SK-N-SH (cell line): Measurements from ENCODE around the gene ACAP2. TPM values are rescaled to one million over a fixed set of nuclear protein-coding genes. Genes with fewer than 3 reads are reported as not detected.

Source experiments
- CTCF ChIA-PET: fragments of 300-600, 350-600 bp; formaldehyde crosslinking; extraction: SDS; loops from one replicate; lab custom pipeline; 2021; lab: Yijun Ruan, JAX
- POLR2A ChIA-PET: fragments of 350-600 bp; sonication (Branson Sonifier 250); formaldehyde crosslinking; extraction: SDS; loops from one replicate; lab custom pipeline; 2020; ENCODE audit warnings: antibody characterized with exemption, inconsistent platforms; lab: Yijun Ruan, JAX
- DNase-seq: peaks from one replicate; pipeline ENCODE4 v3.0.0; 2012
- H2AFZ ChIP-seq: fragments of 200-600 bp; sonication (generic); 2 replicates; pipeline ENCODE4 v1.8.1; 2016; ENCODE audit warnings: antibody characterized with exemption, mild to moderate bottlenecking, low read depth
- H3F3A ChIP-seq: fragments of 200-600 bp; sonication (generic); replicated peaks from 2 replicates; pipeline ENCODE3; 2016; ENCODE audit warnings: antibody characterized with exemption, mild to moderate bottlenecking; ENCODE audit not compliant: insufficient read depth
- H3K27ac ChIP-seq, 2 experiments: fragments of 200-500 bp in 1 of 2; fragments of 200-600 bp in 1 of 2; sonication (Bioruptor generic) in 1 of 2; sonication (generic), shearing (Covaris generic) in 1 of 2; 2 replicates each; pipeline versions ENCODE4 v1.5.1 to v1.6.1; 2014 to 2016; ENCODE audit warnings: low read depth in 2 of 2, inconsistent platforms in 1 of 2, low read length in 1 of 2, mild to moderate bottlenecking in 1 of 2, mixed read lengths in 1 of 2
- H3K27me3 ChIP-seq: fragments of 200-600 bp; sonication (generic), shearing (Covaris generic); 2 replicates; pipeline ENCODE4 v1.6.1; 2016; ENCODE audit warnings: mixed run types; ENCODE audit not compliant: insufficient read depth
- H3K36me3 ChIP-seq, 2 experiments: fragments of 200-500 bp in 1 of 2; fragments of 200-600 bp in 1 of 2; sonication (Bioruptor generic) in 1 of 2; sonication (generic) in 1 of 2; replicated peaks in 1 of 2; 2 replicates each; pipeline versions ENCODE3 to v1.5.1; 2014 to 2016; ENCODE audit warnings: low read length in 1 of 2, mild to moderate bottlenecking in 1 of 2; ENCODE audit not compliant: insufficient read depth in 2 of 2, control insufficient read depth in 1 of 2
- H3K4me1 ChIP-seq, 2 experiments: fragments of 200-500 bp in 1 of 2; fragments of 200-600 bp in 1 of 2; sonication (Bioruptor generic) in 1 of 2; sonication (generic), shearing (Covaris generic) in 1 of 2; 2 replicates each; pipeline versions ENCODE4 v1.5.1 to v1.6.1; 2014 to 2016; ENCODE audit warnings: low read depth in 1 of 2, low read length in 1 of 2, mixed run types in 1 of 2; ENCODE audit not compliant: insufficient read depth in 2 of 2, control insufficient read depth in 1 of 2
- H3K4me2 ChIP-seq: fragments of 200-600 bp; sonication (generic), shearing (Covaris generic); 2 replicates; pipeline ENCODE4 v1.6.1; 2017; ENCODE audit warnings: mixed run types
- H3K4me3 ChIP-seq, 2 experiments: fragments of 200-500 bp in 1 of 2; fragments of 200-600 bp in 1 of 2; sonication (Bioruptor generic) in 1 of 2; sonication (generic), shearing (Covaris generic) in 1 of 2; 2 replicates each; pipeline versions ENCODE4 v1.5.1 to v1.8.1; 2014 to 2016; ENCODE audit warnings: low read depth in 2 of 2, inconsistent platforms in 1 of 2, low read length in 1 of 2, mild to moderate bottlenecking in 1 of 2, mixed read lengths in 1 of 2, moderate library complexity in 1 of 2
- H3K79me2 ChIP-seq: fragments of 200-600 bp; sonication (generic); 2 replicates; pipeline ENCODE4 v1.8.1; 2017; ENCODE audit warnings: mild to moderate bottlenecking; ENCODE audit not compliant: insufficient read depth
- H3K9ac ChIP-seq: fragments of 200-600 bp; sonication (generic); 2 replicates; pipeline ENCODE4 v1.6.1; 2017; ENCODE audit warnings: mixed run types
- H3K9me2 ChIP-seq: fragments of 200-600 bp; sonication (generic); 2 replicates; pipeline ENCODE4 v1.6.1; 2017; ENCODE audit warnings: mixed run types
- H3K9me3 ChIP-seq: fragments of 200-600 bp; sonication (generic); 2 replicates; pipeline ENCODE4 v1.6.1; 2017; ENCODE audit warnings: mixed run types, mild to moderate bottlenecking, moderate library complexity
- H4K20me1 ChIP-seq: fragments of 200-600 bp; sonication (generic); 2 replicates; pipeline ENCODE4 v1.6.1; 2017; ENCODE audit warnings: mild to moderate bottlenecking, mixed run types; ENCODE audit not compliant: insufficient read depth
- CHD2 ChIP-seq: fragments of 150-350 bp; IDR thresholded peaks from 2 replicates; pipeline ENCODE4 v1.6.1; 2018; ENCODE audit warnings: low read length; ENCODE audit not compliant: partially characterized antibody
- GATA2 ChIP-seq: sonication (generic); formaldehyde crosslinking; IDR thresholded peaks from 2 replicates; pipeline ENCODE4 v1.5.0; 2020; ENCODE audit warnings: mild to moderate bottlenecking, missing genetic modification reagents
- MEF2A ChIP-seq: IDR thresholded peaks from 2 replicates; pipeline ENCODE4 v1.4.0; 2012; ENCODE audit warnings: low read depth, borderline replicate concordance
- NFIC ChIP-seq: IDR thresholded peaks from 2 replicates; pipeline ENCODE4 v1.4.0; 2012; ENCODE audit warnings: borderline replicate concordance
- NRF1 ChIP-seq: IDR thresholded peaks from 2 replicates; pipeline ENCODE4 v1.6.1; 2012; ENCODE audit warnings: low read depth, mild to moderate bottlenecking, low read length
- RAD21 ChIP-seq: IDR thresholded peaks from 2 replicates; pipeline ENCODE4 v1.6.1; 2012; ENCODE audit warnings: mild to moderate bottlenecking, low read length
- RCOR1 ChIP-seq: fragments of 150-350 bp; IDR thresholded peaks from 2 replicates; pipeline ENCODE4 v1.6.1; 2017; ENCODE audit warnings: antibody characterized with exemption, low read length
- RFX5 ChIP-seq: IDR thresholded peaks from 2 replicates; pipeline ENCODE4 v1.6.1; 2012; ENCODE audit warnings: mild to moderate bottlenecking, improper control_type of control experiment, low read length
- SMC3 ChIP-seq: IDR thresholded peaks from 2 replicates; pipeline ENCODE4 v1.6.1; 2012; ENCODE audit warnings: low read depth, low read length, improper control_type of control experiment
- TAF1 ChIP-seq: IDR thresholded peaks from 2 replicates; pipeline ENCODE4 v1.6.1; 2012; ENCODE audit warnings: low read depth, mild to moderate bottlenecking, low read length, moderate library complexity, borderline replicate concordance
- YY1 ChIP-seq: IDR thresholded peaks from 2 replicates; pipeline ENCODE4 v1.4.0; 2012; ENCODE audit warnings: low read depth, mild to moderate bottlenecking
- WGBS: methylation state at CpG from one replicate; pipeline ENCODE4 v1.1.6; 2017; ENCODE audit warnings: low lambda C conversion rate; 5-methylcytosine and 5-hydroxymethylcytosine counted together
- polyA plus RNA-seq, 3 experiments: library from polyadenylated mRNA; depleted of rRNA; stranded (reverse); fragments of >200 nt; gene quantifications; 2 replicates each; pipeline ENCODE4 v1.2.3, GENCODE V29; 2012
- TF ChIP-seq, protein P1 (sequence below): IDR thresholded peaks from 2 replicates; pipeline ENCODE4 v1.4.0; 2012; ENCODE audit warnings: low read depth
- TF ChIP-seq, protein P2 (sequence below): IDR thresholded peaks from 2 replicates; pipeline ENCODE4 v1.4.0; 2012; ENCODE audit warnings: low read depth, borderline replicate concordance

Gene ACAP2
- polyA plus RNA-seq, 1 of the 3 experiments (the other 2 are of a cell fraction): 6.8 TPM

DNA sequence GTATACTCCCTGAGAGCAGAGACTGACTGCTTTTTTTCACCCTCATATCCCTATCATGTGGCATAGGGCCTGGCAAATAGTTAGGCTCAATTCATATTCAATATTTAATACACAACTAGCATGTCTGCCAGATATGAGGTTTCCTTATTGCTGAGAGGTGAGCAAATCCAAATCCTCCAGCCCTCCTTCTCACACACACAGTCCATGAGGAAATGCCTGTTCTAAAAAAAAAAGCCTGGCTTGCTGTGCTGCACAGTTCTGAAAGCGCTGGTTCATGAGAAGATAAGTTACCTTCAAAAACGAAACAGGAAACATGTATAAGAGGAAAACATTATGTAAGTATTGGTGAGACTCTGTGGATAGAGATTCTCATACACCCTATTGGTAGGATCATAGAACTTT lies 15.5 kb upstream of the ACAP2 start:
- no peaks in the 10 kb centered on the region for H3F3A ChIP-seq
- H3K9ac ChIP-seq: no peak overlapping the region
- ChIA-PET CTCF (interaction anchor here (0.6 kb wide), 1 partner anchor 128 kb away, joined by 3 read pairs; no protein-coding TSS in a partner anchor), POLR2A (no interaction called here)
- no peaks in the 10 kb centered on the region for H3K9me3 ChIP-seq
- no peaks in the 10 kb centered on the region for H3K9me2 ChIP-seq
- H3K27me3 ChIP-seq: no peaks in the 10 kb centered on the region
- no peaks in the 10 kb centered on the region for H4K20me1 ChIP-seq
- no peak for DNase-seq
- peaks cover 0 to 9% of the 10 kb centered on the region in 2 experiments; a peak in 1 of 4 replicates for H3K4me1 ChIP-seq
- no peak overlapping the region for H3K27ac ChIP-seq
- H2AFZ ChIP-seq: peak overlapping the region; percentile 71; the same call in 1 of the 2 replicates
- H3K79me2 ChIP-seq: no peaks in the 10 kb centered on the region
- 83% methylated on average over 2 of the region's 2 CpGs for WGBS
- H3K4me2 ChIP-seq: no peak overlapping the region
- no peaks in the 10 kb centered on the region for H3K36me3 ChIP-seq
- TF ChIP-seq RCOR1 (no peak), RFX5 (no peak)
- H3K4me3 ChIP-seq: no peak overlapping the region

DNA sequence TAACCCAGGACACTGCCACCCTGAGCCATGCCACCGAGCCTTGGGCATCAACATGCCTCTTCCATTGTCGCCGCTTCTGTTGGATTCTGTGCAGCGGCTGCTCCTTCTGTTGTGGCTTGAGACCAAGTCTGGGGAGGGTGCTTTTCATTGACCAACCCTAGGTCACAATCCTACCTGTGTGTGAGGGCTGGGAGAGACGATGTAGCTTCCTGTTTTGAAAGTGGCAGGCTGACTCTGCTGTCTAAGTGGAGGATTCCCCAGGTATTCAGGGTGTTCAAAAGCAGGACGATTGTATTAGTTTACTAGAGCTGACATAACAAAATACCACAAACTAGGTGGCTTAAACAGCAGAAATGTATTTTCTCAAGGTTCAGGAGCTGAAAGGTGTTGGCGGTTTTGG lies 13.0 kb upstream of the ACAP2 start:
- H3K9me2 ChIP-seq: no peaks in the 10 kb centered on the region
- 82% methylated on average over 7 of the region's 7 CpGs for WGBS
- no peaks in the 10 kb centered on the region for H3K9me3 ChIP-seq
- H3K4me1 ChIP-seq: no peaks in the 10 kb centered on the region; a peak in 1 of 4 replicates
- no peak overlapping the region for H2AFZ ChIP-seq
- no peaks in the 10 kb centered on the region for H3K36me3 ChIP-seq
- CTCF ChIA-PET: interaction anchor here (0.6 kb wide), 1 partner anchor 13 kb away, joined by 3 read pairs; no protein-coding TSS in a partner anchor
- no peak overlapping the region for H3K4me3 ChIP-seq
- H3K27me3 ChIP-seq: no peaks in the 10 kb centered on the region
- no peak for TF ChIP-seq SMC3
- no peak for TF ChIP-seq NRF1
- TF ChIP-seq, protein P1, sequence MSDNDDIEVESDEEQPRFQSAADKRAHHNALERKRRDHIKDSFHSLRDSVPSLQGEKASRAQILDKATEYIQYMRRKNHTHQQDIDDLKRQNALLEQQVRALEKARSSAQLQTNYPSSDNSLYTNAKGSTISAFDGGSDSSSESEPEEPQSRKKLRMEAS: no peak
- TF ChIP-seq GATA2 (CRISPR knock-in tag): no peak
- no peak for TF ChIP-seq NFIC
- no peak for TF ChIP-seq MEF2A
- no peak for TF ChIP-seq CHD2
- TF ChIP-seq YY1: no peak
- TF ChIP-seq TAF1: no peak
- TF ChIP-seq, protein P2, sequence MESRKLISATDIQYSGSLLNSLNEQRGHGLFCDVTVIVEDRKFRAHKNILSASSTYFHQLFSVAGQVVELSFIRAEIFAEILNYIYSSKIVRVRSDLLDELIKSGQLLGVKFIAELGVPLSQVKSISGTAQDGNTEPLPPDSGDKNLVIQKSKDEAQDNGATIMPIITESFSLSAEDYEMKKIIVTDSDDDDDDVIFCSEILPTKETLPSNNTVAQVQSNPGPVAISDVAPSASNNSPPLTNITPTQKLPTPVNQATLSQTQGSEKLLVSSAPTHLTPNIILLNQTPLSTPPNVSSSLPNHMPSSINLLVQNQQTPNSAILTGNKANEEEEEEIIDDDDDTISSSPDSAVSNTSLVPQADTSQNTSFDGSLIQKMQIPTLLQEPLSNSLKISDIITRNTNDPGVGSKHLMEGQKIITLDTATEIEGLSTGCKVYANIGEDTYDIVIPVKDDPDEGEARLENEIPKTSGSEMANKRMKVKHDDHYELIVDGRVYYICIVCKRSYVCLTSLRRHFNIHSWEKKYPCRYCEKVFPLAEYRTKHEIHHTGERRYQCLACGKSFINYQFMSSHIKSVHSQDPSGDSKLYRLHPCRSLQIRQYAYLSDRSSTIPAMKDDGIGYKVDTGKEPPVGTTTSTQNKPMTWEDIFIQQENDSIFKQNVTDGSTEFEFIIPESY: no peak
- no peak for TF ChIP-seq RAD21
- no peak overlapping the region for H3K27ac ChIP-seq
- no peaks in the 10 kb centered on the region for H3K79me2 ChIP-seq
- no peaks in the 10 kb centered on the region for H4K20me1 ChIP-seq
- H3F3A ChIP-seq: no peaks in the 10 kb centered on the region
- DNase-seq: no peak
- no peak overlapping the region for H3K9ac ChIP-seq
- H3K4me2 ChIP-seq: no peak overlapping the region
- POLR2A ChIA-PET: no interaction called here
